ENCODE measurements around the gene CFAP221. TPM values are rescaled to one million over a fixed set of nuclear protein-coding genes. Genes with fewer than 3 reads are reported as not detected.
A peak's percentile ranks its signal among the peaks of the same experiment; 100 is the strongest.

The CFAP221 gene
- total and polyA plus RNA-seq, 2 experiments from 2014 or later, result 0.42 to 0.65 TPM

DNA sequence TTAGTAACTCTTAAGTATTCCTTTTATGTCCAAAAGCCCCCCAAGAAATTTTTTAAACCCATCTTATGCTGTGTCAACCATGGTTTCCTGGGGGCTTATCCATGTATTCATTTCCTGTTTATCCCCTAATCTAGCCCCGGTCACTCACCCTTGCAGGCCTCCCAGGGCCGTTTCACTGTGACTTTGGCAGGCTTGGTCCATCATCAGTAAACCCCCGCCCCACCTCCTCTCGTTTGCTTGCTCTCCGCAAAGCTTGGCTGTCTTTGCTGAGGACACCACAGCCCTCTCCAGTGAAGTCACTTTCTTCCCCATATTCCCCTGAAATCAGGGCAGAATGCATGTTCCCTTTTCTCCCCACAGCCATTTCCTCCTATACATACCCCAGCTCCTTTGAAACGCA lies 127.5 kb downstream of the CFAP221 start:
- Mint-ChIP-seq H3K36me3 (ENCODE audit: low read depth) (no peaks in the 10 kb centered on the region), H3K4me3 (no peak overlapping the region), H3K27ac (no peak overlapping the region), H3K27me3 (ENCODE audit: insufficient read depth, low read depth, poor library complexity) (peaks cover 4% of the 10 kb centered on the region), H3K9me3 (no peaks in the 10 kb centered on the region), H3K4me1 (peaks cover 22% of the 10 kb centered on the region)
- TF ChIP-seq ETS1 (IDR thresholded peaks at IDR 0.05) (no peak), ZNF114 (CRISPR knock-in tag; IDR thresholded peaks at IDR 0.05) (no peak), POLR2AphosphoS5 (IDR thresholded peaks at IDR 0.05; ENCODE audit: low read depth) (no peak), ZNF331 (CRISPR knock-in tag; IDR thresholded peaks at IDR 0.05; ENCODE audit: low read depth) (no peak), ZNF462 (CRISPR knock-in tag; IDR thresholded peaks at IDR 0.05) (no peak), CREB1 (CRISPR knock-in tag; IDR thresholded peaks at IDR 0.05; ENCODE audit: low read depth) (no peak), JUNB (IDR thresholded peaks at IDR 0.05; ENCODE audit: unreplicated experiment) (no peak)
- TF ChIP-seq, protein P1, sequence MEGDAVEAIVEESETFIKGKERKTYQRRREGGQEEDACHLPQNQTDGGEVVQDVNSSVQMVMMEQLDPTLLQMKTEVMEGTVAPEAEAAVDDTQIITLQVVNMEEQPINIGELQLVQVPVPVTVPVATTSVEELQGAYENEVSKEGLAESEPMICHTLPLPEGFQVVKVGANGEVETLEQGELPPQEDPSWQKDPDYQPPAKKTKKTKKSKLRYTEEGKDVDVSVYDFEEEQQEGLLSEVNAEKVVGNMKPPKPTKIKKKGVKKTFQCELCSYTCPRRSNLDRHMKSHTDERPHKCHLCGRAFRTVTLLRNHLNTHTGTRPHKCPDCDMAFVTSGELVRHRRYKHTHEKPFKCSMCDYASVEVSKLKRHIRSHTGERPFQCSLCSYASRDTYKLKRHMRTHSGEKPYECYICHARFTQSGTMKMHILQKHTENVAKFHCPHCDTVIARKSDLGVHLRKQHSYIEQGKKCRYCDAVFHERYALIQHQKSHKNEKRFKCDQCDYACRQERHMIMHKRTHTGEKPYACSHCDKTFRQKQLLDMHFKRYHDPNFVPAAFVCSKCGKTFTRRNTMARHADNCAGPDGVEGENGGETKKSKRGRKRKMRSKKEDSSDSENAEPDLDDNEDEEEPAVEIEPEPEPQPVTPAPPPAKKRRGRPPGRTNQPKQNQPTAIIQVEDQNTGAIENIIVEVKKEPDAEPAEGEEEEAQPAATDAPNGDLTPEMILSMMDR (conservative IDR thresholded peaks at IDR 0.05; ENCODE audit: low read depth in 2 of 2), result no peak
- Histone ChIP-seq H3K4me1 (ENCODE audit: insufficient read depth) (peaks cover 25% of the 10 kb centered on the region), H3K9me2 (ENCODE audit: insufficient read depth) (peaks cover 13% of the 10 kb centered on the region; the same call in 1 of the 2 replicates), H3K4me2 (peak overlapping the region; percentile 68), H3K4me3 (no peak overlapping the region), H3K36me3 (ENCODE audit: insufficient read depth) (no peaks in the 10 kb centered on the region), H3K27me3 (ENCODE audit: insufficient read depth) (no peaks in the 10 kb centered on the region), H3K79me2 (replicated peaks; ENCODE audit: insufficient read depth) (no peaks in the 10 kb centered on the region), H4K20me1 (replicated peaks; ENCODE audit: insufficient read depth) (no peaks in the 10 kb centered on the region), H2AFZ (peak overlapping the region; percentile 96), H3K27ac (ENCODE audit: low read depth) (no peak overlapping the region), H3F3A (replicated peaks; ENCODE audit: low read depth) (no peaks in the 10 kb centered on the region; the same call in 1 of the 2 replicates)
- peak; percentile 30 for ATAC-seq
- no peak for DNase-seq (ENCODE audit: low spot score)

Data from GM23338 (cell line).